Ramos (cell line): ENCODE results near the gene CSTB.

Experiments used
- in situ Hi-C: fragments of 300-500 bp; cut with MboI; formaldehyde crosslinking; loops from one replicate; pipeline ENCODE4 v1.14.3; 2022; ENCODE audit warnings: low sequenced_read_pairs; ENCODE audit not compliant: unreplicated experiment

The CSTB gene, protein sequence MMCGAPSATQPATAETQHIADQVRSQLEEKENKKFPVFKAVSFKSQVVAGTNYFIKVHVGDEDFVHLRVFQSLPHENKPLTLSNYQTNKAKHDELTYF

GRCh38 chr21:43775795-43776430, at the start of gene CSTB:
Gene CSTB (minus strand): TSS chr21:43776308. CDS start chr21:43776269, 39 bp downstream.
- in situ Hi-C loops, result no loop called here

- in situ Hi-C loops, result no loop called here
These were observed 49.3 kb upstream of the CSTB start for GRCh38 chr21:43825242-43825935.

DNA sequence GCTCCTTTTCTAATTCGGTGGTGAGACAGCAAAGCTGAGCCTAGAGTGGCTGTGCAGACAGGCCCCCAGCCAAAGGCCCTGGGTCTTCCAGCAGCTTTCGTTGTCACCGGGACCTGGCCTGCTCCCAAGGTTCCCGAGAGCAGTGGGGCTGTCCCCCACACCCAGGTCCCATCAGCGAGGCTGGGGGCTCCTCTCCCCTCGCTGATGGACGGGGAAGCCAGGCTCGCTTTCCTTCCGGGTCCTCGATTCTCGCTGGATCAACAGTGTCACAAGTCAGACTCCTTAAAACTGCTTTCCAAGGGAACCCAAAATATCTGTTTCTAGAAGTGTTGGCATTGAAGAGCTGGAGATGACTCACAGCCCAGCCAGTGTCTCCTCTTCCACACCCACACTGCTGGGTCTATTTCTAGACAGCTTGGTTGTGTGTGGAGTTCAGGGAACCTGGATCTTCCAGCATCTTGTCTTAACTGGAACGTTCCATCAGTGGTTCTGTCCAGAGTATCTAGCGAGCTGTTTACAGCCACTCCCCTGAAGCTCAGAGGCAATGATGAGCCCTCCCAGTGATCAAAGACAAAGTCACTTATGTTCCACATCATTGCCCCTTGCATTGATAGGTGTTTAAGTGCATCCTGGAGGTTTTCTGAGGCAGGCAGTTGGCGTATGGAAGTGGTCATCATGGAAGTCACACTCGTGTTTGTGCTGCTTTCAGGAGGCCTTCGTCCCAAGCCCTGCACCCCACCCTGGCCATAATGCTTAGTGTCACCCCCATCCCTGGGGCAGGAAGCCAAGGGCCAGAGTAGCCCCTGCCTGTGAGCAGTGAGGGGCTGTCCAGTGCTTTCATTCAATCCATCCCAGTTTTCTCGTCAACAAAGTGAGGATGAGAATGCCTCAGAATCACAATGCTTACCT, 48.5 kb upstream of the CSTB start:
- in situ Hi-C loops, result loop anchor here (25.0 kb wide), 1 partner anchor 113 kb away; no protein-coding TSS in a partner anchor

GRCh38 chr21:43822741-43823140, 46.6 kb upstream of the CSTB start:
- in situ Hi-C loops, result loop anchor here (25.0 kb wide), 1 partner anchor 115 kb away; no protein-coding TSS in a partner anchor

GRCh38 chr21:43822166-43822565, 46.1 kb upstream of the CSTB start:
- in situ Hi-C loops, result loop anchor here (25.0 kb wide), 1 partner anchor 115 kb away; no protein-coding TSS in a partner anchor

DNA sequence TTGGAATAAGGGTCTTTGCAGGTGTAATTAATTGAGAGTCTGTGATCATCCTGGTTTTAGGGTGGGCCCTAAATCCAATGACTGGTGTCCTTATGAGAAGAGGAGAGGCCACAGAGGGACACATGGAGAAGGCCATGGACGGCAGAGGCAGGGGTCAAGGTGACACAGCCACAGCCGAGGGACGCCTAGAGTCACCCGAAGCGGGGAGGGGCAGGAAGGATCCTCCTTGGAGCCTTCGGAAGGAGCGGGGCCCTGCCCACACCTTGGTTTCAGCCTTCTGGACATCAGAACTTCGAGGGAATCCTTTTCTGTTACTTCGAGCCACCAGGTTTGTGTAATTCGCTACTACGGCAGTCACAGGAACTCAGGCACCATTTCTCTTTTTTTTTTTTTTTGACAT, 44.4 kb upstream of the CSTB start:
- in situ Hi-C loops, result loop anchor here (25.0 kb wide), 1 partner anchor 117 kb away; no protein-coding TSS in a partner anchor

DNA sequence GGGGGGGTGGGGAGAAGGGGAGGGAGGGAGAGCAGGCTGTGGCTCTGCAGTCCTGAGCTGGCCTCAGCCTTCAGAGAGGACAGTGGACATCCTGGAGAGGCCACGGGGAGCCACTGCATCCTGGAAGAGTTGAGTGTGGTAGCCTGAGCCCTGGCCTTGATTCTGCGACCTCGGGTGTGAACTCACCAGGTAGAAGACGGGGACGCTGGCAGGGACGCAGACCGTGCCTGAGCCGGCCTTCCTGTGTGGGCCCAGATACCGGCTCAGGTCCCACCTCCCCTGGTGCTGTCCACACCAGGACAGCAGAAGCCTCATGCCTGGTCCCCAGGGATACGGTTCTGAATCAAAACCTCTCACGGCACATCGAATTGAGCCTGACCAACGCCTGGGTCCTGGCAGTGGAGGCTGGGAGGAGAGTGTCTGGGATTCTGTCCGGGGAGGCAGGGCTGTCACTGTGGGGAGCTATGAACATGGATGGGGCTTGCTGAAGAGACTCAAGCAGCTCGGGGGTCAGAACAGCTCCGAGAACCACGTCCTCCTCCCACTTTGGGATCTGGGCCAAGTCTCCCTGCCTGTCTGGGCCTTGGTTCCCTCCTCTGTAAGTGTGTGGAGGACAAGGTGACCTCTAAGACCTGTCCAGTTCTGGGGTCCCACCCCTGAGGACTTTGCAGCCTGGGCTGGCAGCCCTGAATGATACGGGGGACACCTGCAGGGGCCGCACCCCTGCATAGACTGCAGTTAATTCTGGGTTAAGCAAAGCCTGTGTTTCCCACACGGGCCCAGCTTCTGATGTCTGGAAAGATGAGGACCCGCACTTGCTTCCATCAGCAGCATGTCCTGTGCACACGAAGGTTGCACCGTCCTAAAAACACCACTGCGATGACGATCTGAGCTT, 43.6 kb upstream of the CSTB start:
- in situ Hi-C loops, result loop anchor here (25.0 kb wide), 1 partner anchor 118 kb away; no protein-coding TSS in a partner anchor

DNA sequence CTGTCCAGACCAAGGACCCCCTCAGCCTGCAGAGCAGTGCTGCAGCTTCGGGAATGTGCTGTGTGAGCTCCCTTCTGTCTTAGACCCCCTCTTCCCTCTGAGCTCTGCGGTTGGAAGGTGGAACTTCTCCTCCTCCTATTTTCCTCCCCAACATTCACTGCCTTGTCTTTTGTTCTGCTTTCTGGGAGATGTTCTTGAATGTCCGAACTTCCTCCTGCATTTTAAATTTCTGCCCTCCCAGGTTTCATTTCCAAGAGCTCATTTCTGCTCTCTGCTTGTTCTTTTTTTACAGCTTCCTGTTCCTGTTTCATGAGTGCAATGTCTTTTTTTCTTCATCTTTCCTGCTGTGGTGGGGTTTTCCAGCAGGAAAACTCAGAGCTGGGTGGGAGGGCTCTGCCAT, 42.6 kb upstream of the CSTB start:
- in situ Hi-C loops, result loop anchor here (25.0 kb wide), 1 partner anchor 119 kb away; no protein-coding TSS in a partner anchor

GRCh38 chr21:43817157-43818086, 41.3 kb upstream of the CSTB start:
- in situ Hi-C loops, result loop anchor here (25.0 kb wide), 1 partner anchor 120 kb away; no protein-coding TSS in a partner anchor

- in situ Hi-C loops, result loop anchor here (25.0 kb wide), 1 partner anchor 121 kb away; no protein-coding TSS in a partner anchor
These were observed 40.5 kb upstream of the CSTB start for GRCh38 chr21:43816611-43817071.

DNA sequence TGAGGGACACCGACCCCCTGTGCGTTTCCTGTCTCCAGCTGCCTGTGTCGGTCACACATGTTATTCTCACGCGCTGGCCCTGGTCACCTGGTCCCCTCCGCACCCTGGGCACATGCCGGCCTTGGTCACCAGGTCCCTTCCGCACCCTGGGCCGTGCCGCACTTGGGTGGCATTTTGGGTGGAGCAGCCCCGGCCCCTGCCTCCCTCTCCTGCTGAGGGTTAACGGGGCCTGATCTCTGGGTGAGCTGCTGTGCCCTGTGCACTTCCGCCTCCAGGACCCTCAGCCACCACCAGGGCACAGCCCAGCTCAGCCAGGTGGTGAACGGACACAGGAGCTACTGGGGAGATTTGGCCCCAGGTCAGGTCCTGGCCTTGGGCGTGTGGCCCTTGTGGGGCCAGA, 39.9 kb upstream of the CSTB start:
- in situ Hi-C loops, result loop anchor here (25.0 kb wide), 1 partner anchor 121 kb away; no protein-coding TSS in a partner anchor

- in situ Hi-C loops, result loop anchor here (25.0 kb wide), 1 partner anchor 122 kb away; no protein-coding TSS in a partner anchor
These were observed 39.1 kb upstream of the CSTB start for GRCh38 chr21:43815107-43815613.

GRCh38 chr21:43814215-43815106, 38.4 kb upstream of the CSTB start:
- in situ Hi-C loops, result loop anchor here (25.0 kb wide), 1 partner anchor 123 kb away; no protein-coding TSS in a partner anchor

GRCh38 chr21:43813656-43813980, 37.5 kb upstream of the CSTB start:
- in situ Hi-C loops, result loop anchor here (25.0 kb wide), 1 partner anchor 124 kb away; no protein-coding TSS in a partner anchor

DNA sequence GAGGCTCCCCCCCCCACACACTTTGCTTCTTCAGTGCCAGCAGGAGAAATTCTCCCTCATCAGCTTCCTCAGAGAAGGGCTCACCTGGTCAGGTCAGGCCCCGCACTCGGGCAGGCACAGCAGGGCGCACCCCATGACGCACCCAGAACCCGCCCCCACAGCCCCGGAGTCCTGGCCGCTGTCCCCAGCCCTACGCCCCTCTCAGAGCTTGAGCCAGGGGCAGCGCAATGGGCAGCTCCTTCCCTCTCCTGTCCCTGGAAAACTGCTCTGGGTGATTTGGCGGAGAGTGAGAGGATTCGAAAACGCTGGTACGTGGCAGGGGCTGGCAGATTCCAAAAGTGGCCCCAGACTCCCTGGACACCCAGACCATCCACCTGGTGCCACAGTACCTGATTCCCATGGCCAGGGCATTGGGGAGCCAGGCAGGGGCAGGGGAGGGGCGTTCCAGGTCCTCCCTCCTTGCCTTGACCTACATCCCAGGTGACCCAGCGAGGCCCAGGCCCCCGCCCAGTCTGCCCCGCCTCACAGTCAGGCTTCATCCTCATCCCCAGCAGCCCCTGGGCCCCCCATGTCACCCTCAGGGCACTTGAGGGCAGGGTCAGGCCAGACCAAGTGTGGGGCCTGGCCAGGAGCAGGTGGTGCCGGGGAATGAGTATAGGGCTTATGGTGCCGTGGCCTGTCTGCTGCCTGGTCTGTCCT, 37.0 kb upstream of the CSTB start:
- in situ Hi-C loops, result loop anchor here (25.0 kb wide), 1 partner anchor 124 kb away; no protein-coding TSS in a partner anchor
